BJ (cell line): ENCODE data around the gene MASP2. TPM values are rescaled to one million over a fixed set of nuclear protein-coding genes. Genes with fewer than 3 reads are reported as not detected.
"Not testable (repeated sequence)": the region's sequence is repeated elsewhere in the genome, so short reads cannot be mapped to it uniquely, and the experiment has no call there.

Experiments
- CTCF ChIA-PET: fragments of 350-600 bp; formaldehyde crosslinking; extraction: SDS; loops from one replicate; lab custom pipeline; 2021; ENCODE audit warnings: antibody characterized with exemption, inconsistent platforms; lab: Yijun Ruan, JAX
- POLR2A ChIA-PET: fragments of 300-600 bp; sonication (Branson Sonifier 250); formaldehyde crosslinking; extraction: SDS; loops from one replicate; lab custom pipeline; 2021; ENCODE audit warnings: antibody characterized with exemption; lab: Charles Lee
- DNase-seq: peaks from one replicate; pipeline ENCODE4 v3.0.0-alpha.2; 2011; ENCODE audit warnings: low read depth
- H3K27me3 ChIP-seq: 2 replicates; pipeline ENCODE4 v1.6.0; 2011; ENCODE audit warnings: low read length; ENCODE audit not compliant: control insufficient read depth, insufficient read depth
- H3K36me3 ChIP-seq: 2 replicates; pipeline ENCODE4 v1.5.1; 2011; ENCODE audit warnings: low read length; ENCODE audit not compliant: control insufficient read depth, insufficient read depth
- H3K4me3 ChIP-seq: 2 replicates; pipeline ENCODE4 v1.5.1; 2011; ENCODE audit warnings: low read depth, mild to moderate bottlenecking, control low read depth, low read length
- polyA plus RNA-seq: library from polyadenylated mRNA; depleted of rRNA; stranded (reverse); fragments of >200 nt; gene quantifications from 2 replicates; pipeline ENCODE4 v1.2.3, GENCODE V29; 2011
- TF ChIP-seq, protein P1 (sequence below): IDR thresholded peaks from 2 replicates; pipeline ENCODE4 v1.5.1; 2011; ENCODE audit warnings: low read depth, mild to moderate bottlenecking, control low read depth, inconsistent platforms, low read length, moderate library complexity; ENCODE audit not compliant: insufficient read depth

The MASP2 gene
- polyA plus RNA-seq, 1 experiment = not detected

- no peak for DNase-seq
- Histone ChIP-seq H3K4me3 (no peak overlapping the region), H3K36me3 (peaks cover 22% of the 10 kb centered on the region), H3K27me3 (no peaks in the 10 kb centered on the region)
- TF ChIP-seq, protein P1, sequence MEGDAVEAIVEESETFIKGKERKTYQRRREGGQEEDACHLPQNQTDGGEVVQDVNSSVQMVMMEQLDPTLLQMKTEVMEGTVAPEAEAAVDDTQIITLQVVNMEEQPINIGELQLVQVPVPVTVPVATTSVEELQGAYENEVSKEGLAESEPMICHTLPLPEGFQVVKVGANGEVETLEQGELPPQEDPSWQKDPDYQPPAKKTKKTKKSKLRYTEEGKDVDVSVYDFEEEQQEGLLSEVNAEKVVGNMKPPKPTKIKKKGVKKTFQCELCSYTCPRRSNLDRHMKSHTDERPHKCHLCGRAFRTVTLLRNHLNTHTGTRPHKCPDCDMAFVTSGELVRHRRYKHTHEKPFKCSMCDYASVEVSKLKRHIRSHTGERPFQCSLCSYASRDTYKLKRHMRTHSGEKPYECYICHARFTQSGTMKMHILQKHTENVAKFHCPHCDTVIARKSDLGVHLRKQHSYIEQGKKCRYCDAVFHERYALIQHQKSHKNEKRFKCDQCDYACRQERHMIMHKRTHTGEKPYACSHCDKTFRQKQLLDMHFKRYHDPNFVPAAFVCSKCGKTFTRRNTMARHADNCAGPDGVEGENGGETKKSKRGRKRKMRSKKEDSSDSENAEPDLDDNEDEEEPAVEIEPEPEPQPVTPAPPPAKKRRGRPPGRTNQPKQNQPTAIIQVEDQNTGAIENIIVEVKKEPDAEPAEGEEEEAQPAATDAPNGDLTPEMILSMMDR = no peak
- ChIA-PET CTCF (no interaction called here), POLR2A (no interaction called here)
Measured at GRCh38 chr1:11019971-11020370, 27.1 kb downstream of the MASP2 start.

DNA sequence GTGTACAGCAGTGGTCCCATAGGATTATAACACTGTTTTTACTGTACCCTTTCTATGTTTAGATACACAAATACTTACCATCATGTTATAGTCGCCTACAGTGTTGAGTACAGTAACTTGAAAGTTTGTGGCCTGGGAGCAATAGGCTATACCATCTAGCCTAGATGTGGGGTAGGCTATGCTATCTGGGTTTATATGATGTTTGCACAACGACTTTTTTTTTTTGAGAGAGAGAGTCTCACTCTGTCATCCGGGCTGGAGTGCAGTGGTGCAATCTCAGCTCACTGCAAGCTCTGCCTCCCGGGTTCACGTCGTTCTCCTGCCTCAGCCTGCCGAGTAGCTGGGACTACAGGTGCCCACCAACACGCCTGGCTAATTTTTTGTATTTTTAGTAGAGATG is 27.7 kb downstream of the MASP2 start:
- POLR2A ChIA-PET, CTCF ChIA-PET, DNase-seq, H3K4me3 ChIP-seq, H3K27me3 ChIP-seq: not testable (repeated sequence)
- H3K36me3 ChIP-seq = peaks cover 25% of the 10 kb centered on the region

- Histone ChIP-seq H3K36me3 (peaks cover 17% of the 10 kb centered on the region), H3K27me3 (no peaks in the 10 kb centered on the region), H3K4me3 (peak overlapping the region; percentile 71)
- TF ChIP-seq, protein P1 = no peak
- POLR2A ChIA-PET = interaction anchor here (0.6 kb wide), 1 partner anchor 8 kb away, joined by 4 read pairs; no protein-coding TSS in a partner anchor
- CTCF ChIA-PET = interaction anchor here (0.6 kb wide), 1 partner anchor 172 kb away, joined by 4 read pairs; no protein-coding TSS in a partner anchor
- no peak for DNase-seq
Measured at GRCh38 chr1:11013160-11013531, 33.9 kb downstream of the MASP2 start.

DNA sequence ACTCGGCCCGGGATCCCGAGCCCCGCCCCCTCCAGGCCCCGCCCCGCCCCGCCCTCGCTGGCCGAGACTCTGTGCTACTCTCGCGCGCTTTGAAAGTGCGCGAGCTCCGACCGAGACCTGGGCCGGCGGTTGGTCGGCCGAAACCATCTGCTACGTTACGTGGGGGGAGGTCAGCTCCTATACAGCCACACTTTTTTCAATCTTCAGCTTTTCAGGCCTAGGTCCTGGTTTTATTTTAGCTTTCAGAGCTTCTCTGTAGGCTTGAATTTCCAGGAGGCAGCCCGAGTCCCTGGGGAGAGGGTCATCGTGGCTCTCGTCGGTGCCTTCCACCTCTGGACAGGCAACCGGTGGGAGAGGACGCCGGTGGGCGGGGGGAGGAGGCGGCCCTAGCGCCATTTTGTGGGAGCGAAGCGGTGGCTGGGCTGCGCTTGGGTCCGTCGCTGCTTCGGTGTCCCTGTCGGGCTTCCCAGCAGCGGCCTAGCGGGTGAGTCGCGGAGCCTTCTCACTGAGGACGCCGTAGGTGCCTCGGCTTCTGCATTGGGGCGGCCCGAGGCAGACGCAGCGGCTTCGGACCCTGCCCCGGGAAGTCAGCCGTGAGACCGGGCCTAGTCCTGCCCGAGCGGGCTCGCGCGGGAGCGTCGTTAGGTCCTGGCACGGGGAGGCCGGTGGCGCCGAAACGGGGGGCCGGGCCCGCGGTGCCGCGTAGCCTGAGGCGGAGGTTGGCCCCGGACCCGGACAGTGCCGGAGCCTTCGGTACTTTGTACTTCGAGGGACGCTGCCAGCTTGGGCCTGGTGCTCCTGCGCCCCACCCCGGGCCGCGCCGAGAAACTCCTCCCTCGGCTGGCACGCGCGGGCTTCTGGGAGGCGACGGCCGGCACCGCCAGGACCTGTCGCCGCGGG is 34.5 kb downstream of the MASP2 start, which contains the start of gene TARDBP:
Gene TARDBP (plus strand): TSS at position 395 of the 900 bp plus-strand sequence. CDS start 1,074 bp downstream, outside the sequence.
- peak within 1 kb of the TSS; percentile 71 for H3K4me3 ChIP-seq
- TF ChIP-seq, protein P1 = no peak
- ChIA-PET CTCF (interaction anchor here (0.6 to 0.9 kb wide), 2 partner anchors 36 to 172 kb away, joined by 3 to 4 read pairs; no protein-coding TSS in a partner anchor), POLR2A (interaction anchor here (0.6 kb wide), 3 partner anchors 8 to 569 kb away, joined by 4 to 9 read pairs (median 4); no protein-coding TSS in a partner anchor)
- peaks cover 15% of the 10 kb centered on the region for H3K36me3 ChIP-seq
- H3K27me3 ChIP-seq = no peaks in the 10 kb centered on the region
- no peak for DNase-seq

DNA sequence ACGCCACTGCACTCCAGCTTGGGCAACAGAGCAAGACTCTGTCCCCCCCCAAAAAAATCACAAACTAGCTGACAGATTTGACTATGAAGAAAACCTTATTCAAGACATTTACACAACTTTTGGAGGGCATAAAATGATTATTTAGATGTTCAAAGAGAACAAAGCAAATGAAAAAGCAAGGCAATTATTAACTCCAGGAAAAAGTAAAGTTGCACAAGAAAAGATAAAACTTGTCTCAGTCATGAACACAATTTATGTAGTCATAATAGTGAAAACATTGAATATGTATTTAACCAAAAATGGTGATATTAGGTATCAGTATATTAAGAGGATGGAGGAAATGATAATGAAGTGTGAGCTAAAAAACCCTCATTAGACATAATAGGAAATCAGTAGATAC is 46.5 kb downstream of the MASP2 start:
- no peaks in the 10 kb centered on the region for H3K27me3 ChIP-seq
- no peaks in the 10 kb centered on the region for H3K36me3 ChIP-seq
- TF ChIP-seq, protein P1 = no peak
- no peak for DNase-seq
- ChIA-PET POLR2A (no interaction called here), CTCF (no interaction called here)
- H3K4me3 ChIP-seq = no peak overlapping the region
